NCI-H2196 (cell line): ENCODE data around the gene KRTAP2-3.
"Not testable (repeated sequence)": the region's sequence is repeated elsewhere in the genome, so short reads cannot be mapped to it uniquely, and the experiment has no call there.

Experiments used
- DNase-seq: peaks from one replicate; lab custom pipeline; 2025; ENCODE audit not compliant: unreplicated experiment; lab: John Stamatoyannopoulos, UW

Gene KRTAP2-3, protein sequence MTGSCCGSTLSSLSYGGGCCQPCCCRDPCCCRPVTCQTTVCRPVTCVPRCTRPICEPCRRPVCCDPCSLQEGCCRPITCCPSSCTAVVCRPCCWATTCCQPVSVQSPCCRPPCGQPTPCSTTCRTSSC

GRCh38 chr17:41060052-41060604, at the start of gene KRTAP2-3:
Gene KRTAP2-3, minus strand, starts transcription at chr17:41060114. Its CDS starts 64 bp downstream, at chr17:41060050.
- no peak for DNase-seq

DNA sequence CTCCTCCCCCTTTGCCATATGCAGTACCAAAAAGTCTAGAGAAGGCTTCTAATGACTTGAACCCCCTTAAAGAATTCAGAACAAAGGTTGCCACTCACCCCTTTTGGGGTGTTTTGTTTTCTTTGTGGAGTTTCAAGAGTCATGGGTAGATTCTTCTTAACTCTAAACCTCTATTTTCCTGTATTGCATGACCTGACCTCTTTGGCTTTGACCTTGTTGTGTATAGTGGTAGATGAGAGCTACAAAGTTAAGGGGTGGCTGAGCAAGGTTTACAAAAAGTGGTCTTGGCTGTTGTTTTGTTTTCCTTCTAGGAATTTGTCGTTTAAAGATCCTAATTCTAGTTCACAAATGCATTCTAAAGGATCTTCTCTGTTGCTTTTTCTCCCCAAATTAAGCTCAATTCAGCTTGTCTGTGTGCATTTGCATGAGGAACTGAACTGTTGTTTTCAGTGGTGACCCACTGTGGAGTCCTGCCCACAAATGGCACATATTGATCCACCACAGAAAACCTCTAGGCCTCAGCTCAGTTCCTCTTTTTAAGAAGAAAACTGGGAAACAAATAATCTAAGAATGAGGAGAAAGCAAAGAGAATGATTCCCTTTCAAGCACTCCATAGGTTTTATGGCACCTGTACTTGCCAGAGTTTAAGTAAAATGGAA, 48.9 kb upstream of the KRTAP2-3 start:
- DNase-seq: not testable (repeated sequence)

GRCh38 chr17:41107941-41108450, 48.1 kb upstream of the KRTAP2-3 start:
- DNase-seq: no peak

- not testable (repeated sequence) for DNase-seq
Measured at GRCh38 chr17:41105347-41105746, 45.4 kb upstream of the KRTAP2-3 start, which contains the start of gene KRTAP4-9. Gene KRTAP4-9, plus strand, starts transcription at chr17:41105389. Its CDS starts 0 bp downstream, at chr17:41105389.

- DNase-seq: not testable (repeated sequence)
Measured at GRCh38 chr17:41104386-41105038, 44.6 kb upstream of the KRTAP2-3 start.

DNA sequence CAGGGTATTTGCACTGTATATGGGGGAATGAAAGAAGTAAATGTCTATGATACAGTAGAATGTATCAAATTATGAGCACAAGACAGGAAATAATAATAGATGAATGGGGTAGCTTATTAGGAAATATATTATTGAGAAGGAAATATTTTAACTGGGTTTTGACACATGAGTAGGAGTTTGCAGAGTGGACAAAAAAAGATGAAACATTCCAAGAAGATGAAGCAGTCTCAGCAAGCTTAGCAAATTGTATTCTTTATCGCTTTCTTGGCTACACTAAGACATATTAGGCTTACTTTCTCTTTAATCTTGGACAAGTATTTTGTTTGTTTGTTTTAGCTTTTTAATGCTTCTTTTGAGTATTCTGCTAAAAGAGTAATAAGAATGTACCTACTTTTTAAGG, 44.0 kb upstream of the KRTAP2-3 start:
- no peak for DNase-seq

DNA sequence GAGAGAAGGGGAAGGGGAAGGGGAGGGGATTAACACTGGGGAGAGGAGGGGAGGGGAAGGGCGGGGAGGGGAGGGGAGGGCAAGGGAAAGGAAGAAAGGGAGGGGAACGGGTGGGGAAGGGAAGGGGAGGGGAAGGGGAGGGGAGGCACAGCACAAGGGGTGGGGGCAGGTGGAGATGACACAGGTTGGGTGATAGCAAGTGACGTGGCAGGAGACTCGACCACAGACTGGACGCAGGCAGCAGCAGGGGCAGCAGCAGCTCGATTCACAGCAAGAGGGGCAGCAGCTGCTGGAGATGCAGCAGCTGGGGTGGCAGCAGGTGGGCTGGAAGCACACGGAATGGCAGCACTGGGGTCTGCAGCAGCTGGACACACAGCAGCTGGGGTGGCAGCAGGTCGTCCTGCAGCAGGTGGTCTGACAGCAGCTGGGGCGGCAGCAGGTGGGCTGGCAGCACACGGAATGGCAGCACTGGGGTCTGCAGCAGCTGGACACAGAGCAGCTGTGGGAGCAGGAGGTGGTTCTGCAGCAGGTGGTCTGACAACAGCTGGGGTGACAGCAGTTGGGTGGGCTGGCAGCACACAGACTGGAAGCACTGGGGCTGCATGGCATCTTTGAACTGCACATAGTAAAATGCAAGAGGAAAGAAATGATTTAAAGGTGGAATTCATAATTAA, 41.8 kb upstream of the KRTAP2-3 start, which contains the start of gene KRTAP4-16:
KRTAP4-16 (minus strand) TSS at position 624 of the 674 bp plus-strand sequence; CDS start at position 624, 0 bp downstream.
- no peak for DNase-seq

DNA sequence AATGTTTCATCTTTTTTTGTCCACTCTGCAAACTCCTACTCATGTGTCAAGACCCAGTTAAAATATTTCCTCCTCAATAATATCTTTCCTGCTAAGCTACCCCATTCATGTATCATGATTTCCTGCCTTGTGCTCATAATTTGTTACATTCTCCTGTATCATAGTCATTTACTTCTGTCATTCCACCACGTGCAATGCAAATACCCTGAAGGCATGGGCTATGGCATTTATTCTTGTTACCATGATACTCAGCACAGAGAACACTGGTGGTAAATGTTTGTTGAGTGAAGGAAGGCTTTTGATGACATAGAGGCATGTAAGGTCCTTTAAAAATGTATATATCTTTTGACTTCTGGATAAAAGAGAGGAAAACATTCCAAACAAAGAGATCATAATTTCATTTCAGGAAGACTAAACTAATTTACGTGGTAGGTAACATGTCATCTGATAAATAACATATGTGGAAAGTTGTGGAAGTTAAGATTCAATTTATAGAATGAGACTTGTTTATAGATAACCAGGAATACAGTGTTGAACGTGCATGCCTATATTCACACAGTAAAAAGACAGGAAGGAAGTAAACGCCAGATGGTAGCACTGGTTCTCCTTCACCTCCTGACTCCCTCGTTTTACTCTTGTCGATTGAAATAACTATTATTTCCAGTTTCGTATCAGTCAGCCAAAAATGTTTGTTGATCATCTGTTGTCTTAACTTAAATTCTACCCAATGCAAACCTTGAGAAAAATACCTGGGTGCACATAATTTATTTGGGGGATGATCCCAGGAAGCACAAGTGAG, 40.0 kb upstream of the KRTAP2-3 start:
- not testable (repeated sequence) for DNase-seq

- no peak for DNase-seq
Measured at GRCh38 chr17:41098481-41098880, 38.6 kb upstream of the KRTAP2-3 start.

DNA sequence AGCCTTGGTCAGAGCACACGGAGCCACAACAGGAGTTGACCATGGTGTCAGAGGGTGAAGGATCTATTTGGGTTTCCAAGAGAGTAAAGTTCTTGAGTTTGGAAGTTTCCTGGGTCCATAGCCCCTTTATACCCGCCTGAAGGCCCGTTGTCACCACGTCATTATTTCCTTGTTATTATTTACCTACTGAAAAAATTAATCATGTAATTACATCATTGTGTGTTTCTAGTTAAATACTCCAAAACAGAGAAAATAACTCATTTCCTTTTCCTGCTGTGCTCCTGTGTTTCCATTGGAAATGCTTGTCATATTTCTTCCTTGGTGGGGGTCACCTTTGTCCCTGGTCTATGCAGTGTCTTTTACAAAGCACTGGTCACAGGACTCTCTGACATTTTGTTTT, 38.1 kb upstream of the KRTAP2-3 start, which contains the start of gene KRTAP4-8:
KRTAP4-8 (minus strand) TSS at position 101 of the 400 bp plus-strand sequence; CDS start at position 43, 58 bp downstream.
- no peak for DNase-seq

DNA sequence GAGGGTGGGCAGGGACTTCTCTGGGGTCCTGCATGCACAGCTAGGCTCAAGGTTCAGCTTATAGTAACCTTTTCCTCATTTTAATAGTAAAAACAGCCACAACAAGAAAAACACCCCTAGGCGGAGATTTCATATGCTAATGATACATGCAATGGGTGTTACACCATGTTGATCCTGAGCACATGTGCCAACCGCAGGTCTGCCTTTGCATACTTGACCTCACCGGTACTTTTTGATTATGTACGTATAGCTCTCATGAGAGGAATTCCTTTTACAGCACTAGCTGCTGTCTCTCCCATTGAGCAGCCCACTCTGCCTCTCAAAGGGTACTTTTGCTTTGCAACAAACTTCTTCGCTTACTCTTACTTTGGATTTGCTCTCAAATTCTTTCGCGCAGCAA, 36.1 kb upstream of the KRTAP2-3 start:
- no peak for DNase-seq

GRCh38 chr17:41088760-41089352, 28.9 kb upstream of the KRTAP2-3 start:
- DNase-seq: not testable (repeated sequence)

DNA sequence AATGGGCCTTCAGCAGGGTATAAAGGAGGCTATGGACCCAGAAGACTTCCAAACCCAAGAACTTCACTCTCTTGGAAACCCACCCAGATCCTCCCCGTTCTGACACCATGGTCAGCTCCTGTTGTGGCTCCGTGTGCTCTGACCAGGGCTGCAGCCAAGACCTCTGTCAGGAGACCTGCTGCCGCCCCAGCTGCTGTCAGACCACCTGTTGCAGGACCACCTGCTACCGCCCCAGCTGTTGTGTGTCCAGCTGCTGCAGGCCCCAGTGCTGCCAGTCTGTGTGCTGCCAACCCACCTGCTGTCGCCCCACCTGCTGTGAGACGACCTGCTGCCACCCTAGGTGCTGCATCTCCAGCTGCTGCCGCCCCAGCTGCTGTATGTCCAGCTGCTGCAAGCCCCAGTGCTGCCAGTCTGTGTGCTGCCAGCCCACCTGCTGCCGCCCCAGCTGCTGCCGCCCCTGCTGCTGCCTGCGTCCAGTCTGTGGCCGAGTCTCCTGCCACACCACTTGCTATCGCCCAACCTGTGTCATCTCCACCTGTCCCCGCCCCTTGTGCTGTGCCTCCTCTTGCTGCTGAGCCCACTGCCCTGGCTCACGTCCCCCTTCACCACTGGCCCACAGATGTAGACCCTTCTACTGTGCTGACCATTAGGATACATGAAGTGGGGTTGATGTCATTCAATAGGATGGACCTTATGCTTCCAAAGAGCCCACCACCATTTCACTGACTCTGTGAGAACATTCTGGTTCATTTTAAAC, 24.4 kb upstream of the KRTAP2-3 start, which contains the start of gene KRTAP4-7:
KRTAP4-7 (plus strand) TSS at position 51 of the 757 bp plus-strand sequence; CDS start at position 108, 57 bp downstream.
- DNase-seq: not testable (repeated sequence)

- not testable (repeated sequence) for DNase-seq
Measured at GRCh38 chr17:41083427-41083826, 23.5 kb upstream of the KRTAP2-3 start.

DNA sequence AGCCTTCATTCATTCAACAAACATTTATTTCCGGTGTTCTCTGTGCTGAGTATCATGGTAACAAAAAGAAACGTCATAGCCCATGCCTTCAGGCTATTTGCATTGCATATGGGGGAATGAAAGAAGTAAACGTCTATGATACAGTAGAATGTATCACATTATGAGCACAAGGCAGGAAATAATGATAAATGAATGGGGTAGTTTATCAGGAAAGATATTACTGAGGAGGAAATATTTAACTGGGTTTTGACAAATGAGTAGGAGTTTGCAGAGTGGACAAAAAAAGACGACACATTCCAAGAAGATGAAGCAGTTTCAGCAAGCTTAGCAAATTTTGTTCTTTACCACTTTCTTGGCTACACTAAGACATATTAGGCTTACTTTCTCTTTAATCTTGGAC, 22.7 kb upstream of the KRTAP2-3 start:
- DNase-seq: no peak

DNA sequence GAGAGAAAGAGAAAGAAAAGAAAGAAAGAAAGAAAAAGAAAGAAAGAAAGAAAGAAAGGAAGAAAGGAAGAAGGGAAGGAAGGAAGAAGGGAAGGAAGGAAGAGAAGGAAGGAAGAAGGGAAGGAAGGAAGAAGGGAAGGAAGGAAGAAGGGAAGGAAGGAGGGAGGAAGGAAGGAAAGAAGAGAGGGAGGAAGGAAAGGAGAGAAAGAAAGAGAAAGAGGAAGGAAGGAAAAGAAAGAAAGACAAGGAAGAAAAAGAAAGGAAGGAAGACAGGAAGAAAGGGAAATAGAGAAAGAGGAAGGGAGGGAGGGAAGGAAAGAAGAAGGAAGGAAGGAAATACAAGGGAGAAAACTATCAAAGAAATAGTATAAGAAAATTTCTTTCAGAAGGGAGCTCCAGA, 16.9 kb upstream of the KRTAP2-3 start:
- DNase-seq: no peak

DNA sequence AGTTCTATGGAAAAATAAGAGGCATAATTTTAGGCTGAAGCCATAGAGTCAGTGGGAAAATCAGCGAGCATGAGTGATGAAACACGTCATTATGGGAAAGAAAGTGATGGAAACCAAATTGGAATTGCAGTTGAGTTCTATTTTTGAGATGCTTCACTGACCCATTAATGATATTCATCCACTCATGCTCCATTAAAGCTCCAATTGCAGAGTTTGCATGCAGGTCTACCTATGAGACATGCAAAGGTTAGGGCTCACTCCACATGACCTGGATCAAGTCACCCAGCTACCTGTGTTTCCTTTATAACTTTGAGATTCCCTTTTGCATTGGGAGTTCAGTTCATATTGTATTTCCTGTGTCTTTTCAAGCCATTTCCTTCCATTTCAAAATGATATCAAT, 13.8 kb upstream of the KRTAP2-3 start:
- no peak for DNase-seq

GRCh38 chr17:41071606-41072360, 11.9 kb upstream of the KRTAP2-3 start:
- no peak for DNase-seq
